ENCODE measurements around the gene GMDS. TPM values are rescaled to one million over a fixed set of nuclear protein-coding genes. Genes with fewer than 3 reads are reported as not detected.
"Not testable (repeated sequence)": the region's sequence is repeated elsewhere in the genome, so short reads cannot be mapped to it uniquely, and the experiment has no call there.

Gene GMDS
- total and polyA plus RNA-seq, 7 donors, result 2.8 to 6.6 (median 4.7) TPM

DNA sequence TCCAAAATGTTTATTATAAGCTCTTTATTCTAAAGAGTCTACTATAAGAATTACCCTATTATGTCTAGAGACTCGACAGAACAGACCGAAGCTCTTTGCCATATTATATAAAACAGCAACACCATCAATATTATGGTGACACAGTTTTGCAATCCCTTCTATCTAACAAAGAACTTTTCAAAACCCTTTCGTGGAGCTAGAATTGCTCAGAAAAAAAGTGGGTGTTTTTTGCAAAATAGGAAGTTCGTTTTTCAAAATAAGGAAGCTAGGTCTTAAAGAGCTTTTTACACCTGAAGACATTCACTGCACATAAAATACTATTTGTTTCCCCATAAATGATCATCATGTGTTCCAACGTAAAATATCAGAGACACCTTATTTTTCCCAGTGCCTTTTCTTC, 395.7 kb downstream of the GMDS start:
- TF ChIP-seq, protein P1, sequence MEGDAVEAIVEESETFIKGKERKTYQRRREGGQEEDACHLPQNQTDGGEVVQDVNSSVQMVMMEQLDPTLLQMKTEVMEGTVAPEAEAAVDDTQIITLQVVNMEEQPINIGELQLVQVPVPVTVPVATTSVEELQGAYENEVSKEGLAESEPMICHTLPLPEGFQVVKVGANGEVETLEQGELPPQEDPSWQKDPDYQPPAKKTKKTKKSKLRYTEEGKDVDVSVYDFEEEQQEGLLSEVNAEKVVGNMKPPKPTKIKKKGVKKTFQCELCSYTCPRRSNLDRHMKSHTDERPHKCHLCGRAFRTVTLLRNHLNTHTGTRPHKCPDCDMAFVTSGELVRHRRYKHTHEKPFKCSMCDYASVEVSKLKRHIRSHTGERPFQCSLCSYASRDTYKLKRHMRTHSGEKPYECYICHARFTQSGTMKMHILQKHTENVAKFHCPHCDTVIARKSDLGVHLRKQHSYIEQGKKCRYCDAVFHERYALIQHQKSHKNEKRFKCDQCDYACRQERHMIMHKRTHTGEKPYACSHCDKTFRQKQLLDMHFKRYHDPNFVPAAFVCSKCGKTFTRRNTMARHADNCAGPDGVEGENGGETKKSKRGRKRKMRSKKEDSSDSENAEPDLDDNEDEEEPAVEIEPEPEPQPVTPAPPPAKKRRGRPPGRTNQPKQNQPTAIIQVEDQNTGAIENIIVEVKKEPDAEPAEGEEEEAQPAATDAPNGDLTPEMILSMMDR (IDR thresholded peaks at IDR 0.05), result no peak
- intact Hi-C loops (cut with DNase I), result no loop called here
- Histone ChIP-seq H3K9me3 (no peaks in the 10 kb centered on the region), H3K27me3 (ENCODE audit: insufficient read depth in 3 of 3, low read length in 2 of 3) (no peaks in the 10 kb centered on the region), H3K4me3 (no peak overlapping the region), H3K4me1 (no peaks in the 10 kb centered on the region), H3K36me3 (ENCODE audit: insufficient read depth in 1 of 2, low read depth in 1 of 2) (no peaks in the 10 kb centered on the region), H3K27ac (no peak overlapping the region)
- DNase-seq, result no peak
- WGBS, 3 donors, result 73 to 76% (median 75%) methylated on average over 5 of the region's 5 CpGs
- ATAC-seq, result no peak

DNA sequence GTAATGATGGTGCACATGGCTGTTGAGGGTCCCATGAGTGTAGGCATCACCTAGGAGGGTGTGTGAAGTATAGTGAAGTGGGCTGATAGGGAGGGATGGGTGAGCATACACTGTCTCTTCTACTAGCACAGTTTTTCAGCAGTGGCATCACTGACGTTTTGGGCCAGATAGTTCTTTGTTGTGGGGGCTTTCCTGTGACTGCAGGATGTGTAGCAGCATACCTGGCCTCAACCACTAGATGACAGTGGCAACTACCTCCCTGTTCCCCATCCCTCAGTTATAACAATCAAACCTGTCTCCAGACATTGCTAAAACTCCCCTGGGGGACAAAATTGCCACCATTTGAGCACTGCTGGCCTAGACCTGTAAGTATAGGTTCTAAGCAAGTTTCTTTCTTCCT, 396.7 kb downstream of the GMDS start:
- Histone ChIP-seq H3K36me3 (ENCODE audit: insufficient read depth in 1 of 2, low read depth in 1 of 2) (no peaks in the 10 kb centered on the region), H3K4me3 (no peak overlapping the region), H3K27ac (no peak overlapping the region), H3K4me1 (no peaks in the 10 kb centered on the region), H3K9me3 (no peaks in the 10 kb centered on the region), H3K27me3 (ENCODE audit: insufficient read depth in 3 of 3, low read length in 2 of 3) (no peaks in the 10 kb centered on the region)
- 76 to 84% (median 78%) methylated on average over 1 of the region's 1 CpG for WGBS, 3 donors
- no peak for DNase-seq
- ATAC-seq, result no peak
- TF ChIP-seq, protein P1 (IDR thresholded peaks at IDR 0.05), result no peak
- intact Hi-C loops (cut with DNase I), result no loop called here

DNA sequence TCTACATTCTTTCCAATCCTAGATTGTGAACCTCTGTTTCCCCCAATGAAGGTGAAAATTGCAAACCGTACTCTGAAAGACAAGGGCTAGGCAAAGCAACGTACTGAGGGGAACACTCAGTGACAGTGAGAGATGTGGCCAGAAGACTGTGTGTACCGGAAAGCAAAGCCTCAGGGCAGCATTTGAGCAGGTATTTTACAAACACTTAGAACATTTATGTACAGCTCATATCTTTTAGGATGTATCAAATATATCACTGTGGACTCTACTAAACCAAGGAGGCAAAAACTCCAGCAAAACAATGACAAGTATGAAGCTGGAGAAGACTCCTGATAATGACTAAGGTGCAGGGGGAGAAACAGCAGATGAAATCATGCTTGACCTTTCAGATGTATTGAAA, 398.8 kb downstream of the GMDS start:
- H3K4me3 ChIP-seq, result no peak overlapping the region
- no peaks in the 10 kb centered on the region for H3K4me1 ChIP-seq
- ATAC-seq (no peak), DNase-seq (no peak)
- WGBS, 3 donors, result 95 to 100% (median 96%) methylated on average over 3 of the region's 3 CpGs
- TF ChIP-seq, protein P1 (IDR thresholded peaks at IDR 0.05), result no peak
- no peaks in the 10 kb centered on the region for H3K36me3 ChIP-seq (ENCODE audit: insufficient read depth in 1 of 2, low read depth in 1 of 2)
- H3K27ac ChIP-seq, result no peak overlapping the region
- intact Hi-C loops (cut with DNase I), result no loop called here
- no peaks in the 10 kb centered on the region for H3K9me3 ChIP-seq
- no peaks in the 10 kb centered on the region for H3K27me3 ChIP-seq (ENCODE audit: insufficient read depth in 3 of 3, low read length in 2 of 3)

DNA sequence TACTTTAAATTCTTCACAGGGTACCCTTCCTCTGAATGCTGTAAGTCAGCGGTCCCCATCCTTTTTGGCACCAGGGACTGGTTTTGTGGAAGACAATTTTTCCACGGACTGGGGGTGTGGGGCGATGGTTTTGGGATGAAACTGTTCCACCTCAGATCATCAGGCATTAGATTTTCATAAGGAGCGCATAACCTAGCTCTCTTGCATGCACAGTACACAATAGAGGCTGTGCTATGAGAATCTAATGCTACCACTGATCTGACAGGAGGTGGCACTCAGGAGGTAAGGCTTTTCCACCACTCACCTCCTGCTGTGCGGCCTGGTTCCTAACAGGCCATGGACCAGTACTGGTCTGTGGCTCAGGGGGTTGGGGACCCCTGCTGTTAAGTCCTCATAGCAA, 399.9 kb downstream of the GMDS start:
- 98 to 99% (median 98%) methylated on average over 5 of the region's 5 CpGs for WGBS, 3 donors
- ATAC-seq; H3K27ac ChIP-seq; intact Hi-C loops (cut with DNase I); H3K27me3 ChIP-seq (ENCODE audit: insufficient read depth in 3 of 3, low read length in 2 of 3); H3K4me1 ChIP-seq; H3K9me3 ChIP-seq; H3K36me3 ChIP-seq (ENCODE audit: insufficient read depth in 1 of 2, low read depth in 1 of 2); DNase-seq; H3K4me3 ChIP-seq: not testable (repeated sequence)

DNA sequence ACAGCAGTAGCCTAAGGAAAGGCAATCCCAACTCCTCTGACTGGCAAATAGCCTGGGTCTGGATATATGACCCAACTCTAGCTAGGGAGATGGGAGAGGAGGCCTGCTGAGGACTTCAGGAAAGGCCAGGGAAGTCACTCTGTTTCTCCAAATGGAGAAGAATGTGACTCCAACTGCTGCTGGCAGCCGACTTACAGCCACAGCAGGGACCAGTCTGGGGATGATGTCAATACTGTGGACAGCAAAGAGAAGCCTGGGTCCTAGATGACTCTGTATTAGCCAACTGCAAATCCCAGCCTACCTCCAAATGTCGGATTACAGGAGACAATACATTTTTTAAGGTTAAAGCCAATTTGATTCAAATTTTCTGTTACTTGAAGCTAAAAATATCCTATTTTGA, 403.1 kb downstream of the GMDS start:
- no peak overlapping the region for H3K27ac ChIP-seq
- ATAC-seq (no peak), DNase-seq (no peak)
- no peaks in the 10 kb centered on the region for H3K9me3 ChIP-seq
- H3K36me3 ChIP-seq (ENCODE audit: insufficient read depth in 1 of 2, low read depth in 1 of 2), result no peaks in the 10 kb centered on the region
- WGBS, 3 donors, result 72 to 76% (median 74%) methylated on average over 2 of the region's 2 CpGs
- H3K27me3 ChIP-seq (ENCODE audit: insufficient read depth in 3 of 3, low read length in 2 of 3), result peaks cover 0 to 1% (median 0%) of the 10 kb centered on the region in 3 donors
- H3K4me3 ChIP-seq, result no peak overlapping the region
- TF ChIP-seq, protein P1 (IDR thresholded peaks at IDR 0.05), result no peak
- H3K4me1 ChIP-seq, result no peaks in the 10 kb centered on the region
- intact Hi-C loops (cut with DNase I), result no loop called here

Measured in psoas muscle (tissue), 8 donors.